A673 (cell line): ENCODE data around the gene CEP85L.

Experiments used
- CTCF ChIP-seq: fragments of 300-800, 200-600 bp; sonication (generic); conservative IDR thresholded peaks from 2 replicates; pipeline ENCODE4 v1.5.1; 2017; ENCODE audit warnings: low read depth, mild to moderate bottlenecking, antibody characterized with exemption, low read length, moderate library complexity, mixed read lengths
- EZH2 ChIP-seq: fragments of 200-600 bp; sonication (generic); IDR thresholded peaks from 2 replicates; pipeline ENCODE4 v1.6.1; 2017; ENCODE audit warnings: borderline replicate concordance, low read depth, mild to moderate bottlenecking, mixed read lengths, antibody characterized with exemption, low read length; ENCODE audit not compliant: poor library complexity, severe bottlenecking

- TF ChIP-seq CTCF (no peak), EZH2 (no peak)
Measured at GRCh38 chr6:118511930-118512715, 139.3 kb downstream of the CEP85L start.
